IgD-negative memory B cell (primary cell): Measurements from ENCODE around the gene S1PR2. TPM values are rescaled to one million over a fixed set of nuclear protein-coding genes. Genes with fewer than 3 reads are reported as not detected.
"Not testable (repeated sequence)": the region's sequence is repeated elsewhere in the genome, so short reads cannot be mapped to it uniquely, and the experiment has no call there.

ENCODE experiments used
- H3K27ac Mint-ChIP-seq, 3 donors: one replicate each; pipeline ENCODE4 v1.8.0; 2020 to 2022; ENCODE audit warnings: mild to moderate bottlenecking in 3 of 3, mixed read lengths in 3 of 3, moderate library complexity in 1 of 3
- H3K27me3 Mint-ChIP-seq: one replicate; pipeline ENCODE4 v1.8.0; 2021; ENCODE audit warnings: mixed read lengths
- H3K36me3 Mint-ChIP-seq: one replicate; pipeline ENCODE4 v1.8.0; 2020; ENCODE audit warnings: mild to moderate bottlenecking, mixed read lengths
- H3K4me1 Mint-ChIP-seq, 3 donors: one replicate each; pipeline ENCODE4 v1.8.0; 2020 to 2022; ENCODE audit warnings: mixed read lengths in 3 of 3, mild to moderate bottlenecking in 1 of 3
- H3K4me3 Mint-ChIP-seq, 4 donors: one replicate each; pipeline ENCODE4 v1.8.0; 2020 to 2022; ENCODE audit warnings: mild to moderate bottlenecking in 4 of 4, mixed read lengths in 4 of 4, moderate library complexity in 3 of 4
- H3K9me3 Mint-ChIP-seq, 3 donors: one replicate each; pipeline ENCODE4 v1.8.0; 2020 to 2021; ENCODE audit warnings: mixed read lengths in 3 of 3, mild to moderate bottlenecking in 1 of 3
- polyA plus RNA-seq: library from polyadenylated mRNA; unstranded; fragments of 300-500 nt; fragmentation: Illumina TruSeq; gene quantifications from one replicate; pipeline ENCODE4 v1.2.3, GENCODE V29; 2021

Gene S1PR2
- polyA plus RNA-seq, 1 donor from 2014 or later, result 0.20 TPM

DNA sequence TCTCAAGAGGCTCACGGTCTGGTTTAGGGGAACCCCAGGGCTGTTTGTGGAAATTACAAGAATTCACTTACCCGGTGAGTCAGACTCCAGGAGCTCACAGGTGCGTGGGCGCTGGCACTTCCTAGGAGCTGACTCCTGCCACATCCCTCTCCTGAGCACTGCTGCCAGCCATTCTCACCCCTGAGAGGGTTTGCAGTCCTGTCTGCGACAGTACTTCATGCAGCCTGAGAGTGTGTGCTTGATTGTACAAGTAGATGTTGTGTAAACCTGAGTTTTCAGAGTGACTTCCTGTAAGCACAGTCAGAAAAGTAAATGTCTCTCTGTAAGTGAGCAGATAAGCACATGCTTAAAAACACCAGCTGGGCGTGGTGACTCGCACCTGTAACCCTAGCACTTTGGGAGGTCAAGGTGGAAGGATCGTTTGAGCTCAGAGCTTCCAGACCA, 29.0 kb upstream of the S1PR2 start:
- H3K27me3 Mint-ChIP-seq, result no peaks in the 10 kb centered on the region
- peaks cover 0 to 2% (median 0%) of the 10 kb centered on the region in 3 donors for H3K4me1 Mint-ChIP-seq
- no peaks in the 10 kb centered on the region for H3K36me3 Mint-ChIP-seq
- peak overlapping the region in 1 of 3 donors; percentile 53 for H3K27ac Mint-ChIP-seq
- peak overlapping the region in 1 of 4 donors; percentile 35 for H3K4me3 Mint-ChIP-seq
- no peaks in the 10 kb centered on the region for H3K9me3 Mint-ChIP-seq

DNA sequence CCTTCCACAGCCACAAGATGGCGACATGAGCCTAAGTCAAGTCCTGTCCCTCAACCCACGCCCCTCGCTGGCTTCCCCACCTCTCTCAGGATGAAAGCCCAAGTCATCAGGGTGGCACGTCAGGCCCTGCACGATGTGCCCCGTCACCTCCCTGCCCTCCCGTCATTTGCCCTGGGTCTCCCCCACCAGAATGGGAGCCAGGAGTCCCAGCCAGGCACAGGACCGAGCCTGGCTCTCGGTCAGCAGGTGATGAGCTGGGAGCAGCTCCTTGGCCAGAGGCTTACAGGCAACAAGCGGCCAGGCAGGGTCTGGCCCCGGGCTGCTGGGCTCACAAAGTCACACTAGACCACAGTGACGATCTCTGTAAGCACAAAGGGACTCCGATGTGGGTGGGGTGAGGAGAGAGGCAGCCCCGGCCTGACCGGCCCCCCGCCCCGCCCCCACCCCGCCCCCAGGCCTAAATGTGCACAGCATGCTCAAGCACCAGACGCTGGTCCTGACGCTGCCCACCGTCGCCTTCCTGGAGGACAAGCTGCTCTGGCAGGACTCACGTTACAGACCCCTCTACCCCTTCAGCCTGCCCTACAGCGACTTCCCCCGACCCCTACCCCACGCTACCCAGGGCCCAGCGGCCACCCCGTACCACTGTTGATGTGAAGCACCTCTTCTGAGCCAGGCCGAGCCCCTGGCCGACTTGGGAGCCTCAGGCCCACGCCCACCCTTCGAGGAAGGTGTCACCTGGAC, 28.2 kb upstream of the S1PR2 start:
- Mint-ChIP-seq H3K9me3 (no peaks in the 10 kb centered on the region), H3K4me3 (peak overlapping the region in 1 of 4 donors; percentile 72), H3K4me1 (peaks cover 0 to 2% (median 0%) of the 10 kb centered on the region in 3 donors), H3K27me3 (no peaks in the 10 kb centered on the region), H3K27ac (peak overlapping the region; percentile 31 to 95 (median 82)), H3K36me3 (no peaks in the 10 kb centered on the region)

GRCh38 chr19:10258080-10258710, 27.1 kb upstream of the S1PR2 start:
- no peaks in the 10 kb centered on the region for H3K9me3 Mint-ChIP-seq
- H3K4me3 Mint-ChIP-seq, result peak overlapping the region in 1 of 4 donors; percentile 72

DNA sequence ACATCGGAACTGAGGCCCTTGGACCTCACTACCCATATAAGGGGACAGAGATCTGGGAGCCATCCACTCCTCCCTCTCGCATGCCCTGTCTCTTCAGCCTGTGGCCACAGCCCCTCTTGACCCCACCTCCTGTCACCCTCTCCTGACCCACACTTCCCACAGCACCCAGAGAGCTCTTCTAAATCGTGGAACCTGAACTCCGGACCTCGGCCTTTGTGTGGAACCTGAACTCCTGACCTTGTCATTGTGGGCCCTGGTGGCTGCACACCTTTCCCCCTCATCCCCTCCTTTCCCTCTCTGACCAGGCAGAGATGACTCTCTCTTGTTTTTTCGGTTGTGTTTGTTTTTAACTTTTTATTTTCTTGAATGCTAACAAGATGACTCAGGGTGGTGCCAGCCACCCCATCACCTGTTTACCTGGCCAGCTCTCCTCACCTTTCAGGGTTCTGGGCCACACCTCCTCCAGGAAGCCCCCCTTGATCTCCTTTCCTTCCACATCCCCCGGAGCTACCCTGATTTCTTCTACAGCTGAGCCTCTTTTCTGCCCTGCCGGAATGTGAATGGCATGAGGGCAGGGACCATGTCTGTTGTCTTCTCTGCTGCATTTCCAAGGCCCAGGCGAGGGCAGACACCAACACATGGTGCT, 26.0 kb upstream of the S1PR2 start:
- no peaks in the 10 kb centered on the region for H3K9me3 Mint-ChIP-seq
- no peaks in the 10 kb centered on the region for H3K27me3 Mint-ChIP-seq
- H3K36me3 Mint-ChIP-seq, result no peaks in the 10 kb centered on the region
- H3K4me1 Mint-ChIP-seq, result peaks cover 0 to 6% (median 3%) of the 10 kb centered on the region in 3 donors
- no peak overlapping the region for H3K27ac Mint-ChIP-seq
- peak overlapping the region in 2 of 4 donors; percentile 17 to 72 for H3K4me3 Mint-ChIP-seq

More at GRCh38 chr19:10258080-10258710, 27.1 kb upstream of the S1PR2 start:
- Mint-ChIP-seq H3K36me3 (no peaks in the 10 kb centered on the region), H3K4me1 (peaks cover 0 to 2% (median 2%) of the 10 kb centered on the region in 3 donors), H3K27me3 (no peaks in the 10 kb centered on the region), H3K27ac (peak overlapping the region in 1 of 3 donors; percentile 59)

- peaks cover 4 to 7% (median 7%) of the 10 kb centered on the region in 3 donors for H3K4me1 Mint-ChIP-seq
- no peaks in the 10 kb centered on the region for H3K27me3 Mint-ChIP-seq
- H3K9me3 Mint-ChIP-seq, result no peaks in the 10 kb centered on the region
- no peak overlapping the region for H3K4me3 Mint-ChIP-seq
- no peak overlapping the region for H3K27ac Mint-ChIP-seq
- peaks cover 1% of the 10 kb centered on the region for H3K36me3 Mint-ChIP-seq
Observed at GRCh38 chr19:10256551-10256950, 25.4 kb upstream of the S1PR2 start.

DNA sequence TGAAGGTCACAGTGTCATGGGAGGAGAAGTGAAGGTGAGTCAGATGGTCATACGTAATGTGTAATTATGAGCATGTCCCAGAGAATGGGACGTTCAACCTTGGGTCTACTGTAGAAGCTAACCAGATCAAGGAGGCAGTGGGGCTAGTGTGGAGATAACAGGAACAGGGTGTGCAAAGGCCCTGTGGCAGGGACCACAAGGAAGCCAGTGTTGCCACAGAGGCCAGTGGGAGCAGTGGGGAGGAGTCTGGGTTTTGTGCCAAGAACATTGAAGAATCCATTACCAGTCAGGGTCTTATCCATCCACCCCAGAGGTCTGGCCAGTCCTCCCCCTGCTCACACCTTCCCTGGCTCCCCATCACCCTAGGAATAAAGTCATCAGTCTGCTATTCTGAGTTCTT, 24.2 kb upstream of the S1PR2 start:
- no peak overlapping the region for H3K27ac Mint-ChIP-seq
- H3K4me3 Mint-ChIP-seq, result peak overlapping the region in 1 of 4 donors; percentile 77
- peaks cover 4 to 10% (median 8%) of the 10 kb centered on the region in 3 donors for H3K4me1 Mint-ChIP-seq
- no peaks in the 10 kb centered on the region for H3K9me3 Mint-ChIP-seq
- peaks cover 1% of the 10 kb centered on the region for H3K36me3 Mint-ChIP-seq
- no peaks in the 10 kb centered on the region for H3K27me3 Mint-ChIP-seq

- Mint-ChIP-seq H3K9me3 (no peaks in the 10 kb centered on the region), H3K36me3 (peaks cover 1% of the 10 kb centered on the region), H3K27me3 (peaks cover 2% of the 10 kb centered on the region), H3K4me3 (peak overlapping the region in 2 of 4 donors; percentile 53 to 74), H3K4me1 (peaks cover 9 to 10% (median 10%) of the 10 kb centered on the region in 3 donors), H3K27ac (peak overlapping the region in 1 of 3 donors; percentile 23)
Observed at GRCh38 chr19:10254244-10254643, 23.1 kb upstream of the S1PR2 start.

GRCh38 chr19:10252707-10253106, 21.6 kb upstream of the S1PR2 start:
- H3K36me3 Mint-ChIP-seq, result peaks cover 1% of the 10 kb centered on the region
- H3K4me3 Mint-ChIP-seq, result peak overlapping the region; percentile 89 to 100 (median 99)
- H3K9me3 Mint-ChIP-seq, result no peaks in the 10 kb centered on the region
- peak overlapping the region in 2 of 3 donors; percentile 67 to 74 for H3K27ac Mint-ChIP-seq
- H3K4me1 Mint-ChIP-seq, result peaks cover 8 to 10% (median 9%) of the 10 kb centered on the region in 3 donors
- H3K27me3 Mint-ChIP-seq, result peaks cover 2% of the 10 kb centered on the region

DNA sequence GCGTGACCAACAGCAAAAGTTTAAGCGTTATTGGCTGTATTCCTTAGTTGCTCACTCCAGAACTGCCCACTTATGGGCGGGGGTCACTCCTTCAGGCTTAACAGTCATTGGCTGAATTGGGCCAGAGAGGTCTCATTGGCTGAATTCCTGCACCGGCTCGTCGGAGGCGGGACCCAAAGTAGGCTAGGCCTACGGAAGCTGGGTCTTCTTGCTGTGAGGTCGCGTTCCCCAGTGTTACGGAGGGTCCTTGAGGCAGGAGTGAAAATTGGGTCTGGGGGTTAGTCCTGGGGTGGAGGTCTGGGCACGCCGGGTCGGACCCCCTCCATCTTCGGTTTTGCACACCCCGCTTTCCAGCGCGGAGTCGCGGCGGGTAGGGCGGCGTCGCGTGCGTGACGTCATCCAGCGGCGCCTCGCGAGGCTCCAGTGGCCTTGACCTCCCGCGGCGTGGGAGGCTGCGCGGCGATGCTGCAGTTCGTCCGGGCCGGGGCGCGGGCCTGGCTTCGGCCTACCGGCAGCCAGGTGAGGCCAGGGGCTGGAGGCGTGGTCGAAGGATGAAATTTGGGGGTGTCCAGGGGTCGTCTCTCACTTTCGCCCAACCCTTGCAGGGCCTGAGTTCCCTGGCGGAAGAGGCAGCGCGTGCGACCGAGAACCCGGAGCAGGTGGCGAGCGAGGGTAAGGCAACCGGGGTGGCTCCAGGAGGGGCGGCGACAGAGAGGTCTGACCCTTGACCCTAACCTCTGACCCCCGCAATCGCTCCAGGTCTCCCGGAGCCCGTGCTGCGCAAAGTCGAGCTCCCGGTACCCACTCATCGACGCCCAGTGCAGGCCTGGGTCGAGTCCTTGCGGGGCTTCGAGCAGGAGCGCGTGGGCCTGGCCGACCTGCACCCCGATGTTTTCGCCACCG, 20.9 kb upstream of the S1PR2 start, which contains the start of gene MRPL4:
MRPL4 (plus strand) TSS at position 423 of the 903 bp plus-strand sequence; CDS start at position 463, 40 bp downstream.
- Mint-ChIP-seq H3K27ac (peak within 1 kb of the TSS; percentile 94 to 99 (median 98)), H3K27me3 (peaks cover 2% of the 10 kb centered on the region), H3K36me3 (peaks cover 1% of the 10 kb centered on the region), H3K9me3 (no peaks in the 10 kb centered on the region), H3K4me1 (peaks cover 8 to 12% (median 9%) of the 10 kb centered on the region in 3 donors), H3K4me3 (peak within 1 kb of the TSS; percentile 89 to 100 (median 99))

DNA sequence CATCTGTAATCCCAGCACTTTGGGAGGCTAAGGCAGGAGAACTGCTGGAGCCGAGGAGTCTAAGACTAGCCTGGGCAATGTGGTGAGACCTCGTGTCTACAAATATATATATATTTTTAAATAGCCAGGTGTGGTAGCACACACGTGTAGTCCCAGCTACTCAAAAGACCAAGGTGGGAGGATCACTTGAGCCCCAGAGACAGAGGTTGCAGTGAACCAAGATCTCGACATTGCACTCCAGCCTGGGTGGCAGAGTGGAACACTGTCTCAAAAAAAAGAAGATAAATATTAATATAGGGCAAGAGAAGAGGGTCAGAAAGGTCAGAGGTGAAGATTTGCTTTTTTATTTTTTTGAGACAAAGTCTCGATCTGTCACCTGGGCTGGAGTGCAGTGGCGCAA, 15.4 kb upstream of the S1PR2 start:
- no peak overlapping the region for H3K4me3 Mint-ChIP-seq
- no peaks in the 10 kb centered on the region for H3K36me3 Mint-ChIP-seq
- H3K9me3 Mint-ChIP-seq, result no peaks in the 10 kb centered on the region
- no peak overlapping the region for H3K27ac Mint-ChIP-seq
- peaks cover 5 to 16% (median 12%) of the 10 kb centered on the region in 3 donors for H3K4me1 Mint-ChIP-seq
- H3K27me3 Mint-ChIP-seq, result peaks cover 4% of the 10 kb centered on the region

- Mint-ChIP-seq H3K4me1 (peaks cover 9 to 16% (median 10%) of the 10 kb centered on the region in 3 donors), H3K27ac (peak overlapping the region in 2 of 3 donors; percentile 32 to 65), H3K4me3 (peak overlapping the region in 2 of 4 donors; percentile 0 to 5), H3K27me3 (peaks cover 4% of the 10 kb centered on the region), H3K36me3 (no peaks in the 10 kb centered on the region), H3K9me3 (no peaks in the 10 kb centered on the region)
Observed at GRCh38 chr19:10245189-10245939, 14.2 kb upstream of the S1PR2 start.

DNA sequence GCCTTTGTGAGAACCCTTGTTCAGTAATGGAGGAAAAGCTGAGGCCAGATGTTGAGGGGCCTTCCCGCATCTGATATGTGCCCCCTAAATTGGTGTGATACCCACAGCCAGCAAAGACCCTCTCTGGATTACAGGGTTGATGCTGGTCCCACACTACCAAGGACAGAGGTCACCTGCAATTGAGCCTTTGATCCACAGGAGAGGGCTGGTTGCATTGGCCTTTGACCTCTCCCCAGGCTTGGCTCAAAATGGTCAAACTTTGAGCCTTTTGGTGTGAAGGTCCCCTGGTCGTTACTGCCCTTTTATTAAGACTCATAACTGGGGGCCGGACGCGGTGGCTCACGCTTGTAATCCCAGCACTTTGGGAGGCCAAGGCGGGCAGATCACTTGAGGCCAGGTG, 12.5 kb upstream of the S1PR2 start:
- Mint-ChIP-seq H3K27me3 (peaks cover 2% of the 10 kb centered on the region), H3K27ac (no peak overlapping the region), H3K36me3 (no peaks in the 10 kb centered on the region), H3K9me3 (no peaks in the 10 kb centered on the region), H3K4me3 (no peak overlapping the region), H3K4me1 (peaks cover 11 to 19% (median 17%) of the 10 kb centered on the region in 3 donors)

DNA sequence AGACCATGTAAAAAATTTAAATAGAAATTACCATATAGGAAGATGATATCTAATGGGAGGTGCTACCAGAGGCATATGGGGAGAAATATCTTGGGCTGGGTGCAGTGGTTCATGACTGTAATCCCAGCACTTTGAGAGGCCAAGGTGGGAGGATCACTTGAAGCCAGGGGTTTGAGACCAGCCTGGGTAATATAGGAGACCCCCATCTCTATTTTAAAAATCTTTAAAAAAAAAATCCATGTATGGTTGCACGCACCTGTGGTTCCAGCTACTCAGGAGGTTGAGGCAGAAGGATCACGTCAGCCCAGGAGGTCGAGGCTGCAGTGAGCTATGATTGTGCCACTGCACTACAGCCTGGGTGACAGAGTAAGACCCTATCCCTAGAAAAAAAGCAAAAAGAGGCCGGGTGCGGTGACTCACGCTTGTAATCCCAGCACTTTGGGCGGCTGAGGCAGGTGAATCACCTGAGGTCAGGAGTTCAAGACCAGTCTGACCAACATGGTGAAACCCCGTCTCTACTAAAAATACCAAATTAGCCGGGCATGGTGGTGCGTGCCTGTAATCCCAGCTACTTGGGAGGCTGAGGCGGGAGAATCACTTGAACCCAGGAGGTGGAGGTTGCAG, 10.8 kb upstream of the S1PR2 start:
- H3K9me3 Mint-ChIP-seq, H3K27me3 Mint-ChIP-seq, H3K4me3 Mint-ChIP-seq, H3K36me3 Mint-ChIP-seq, H3K27ac Mint-ChIP-seq: not testable (repeated sequence)
- H3K4me1 Mint-ChIP-seq, result peaks cover 16 to 22% (median 21%) of the 10 kb centered on the region in 3 donors
